ENCODE results near the gene INPP4B.

GRCh38 chr4:142721187-142721586 lies 124.9 kb downstream of the INPP4B start:
- TF ChIP-seq CTCF (conservative IDR thresholded peaks at IDR 0.05; ENCODE audit: low read depth, low read length) (no peak), EZH2phosphoT487 (IDR thresholded peaks at IDR 0.05; ENCODE audit: borderline replicate concordance, low read length) (no peak)

All from PC-3 (cell line).